GM19455 (cell line): ENCODE measurements around the gene DCLK3.

Experiments
- ATAC-seq: cut with Tn5 transposase; IDR thresholded peaks from one replicate; pipeline ENCODE4 v1.9.1; 2021; ENCODE audit not compliant: unreplicated experiment

The DCLK3 gene

GRCh38 chr3:36763850-36764703 is at the start of gene DCLK3:
Gene DCLK3, minus strand, starts transcription at chr3:36764553. Its CDS starts 290 bp downstream, at chr3:36764263.
- no peak for ATAC-seq

- no peak for ATAC-seq
Measured at GRCh38 chr3:36813305-36813704, 49.0 kb upstream of the DCLK3 start.

GRCh38 chr3:36812240-36812639 is 47.9 kb upstream of the DCLK3 start:
- no peak for ATAC-seq

GRCh38 chr3:36811768-36812167 is 47.4 kb upstream of the DCLK3 start:
- no peak for ATAC-seq

GRCh38 chr3:36804295-36805055 is 40.1 kb upstream of the DCLK3 start:
- no peak for ATAC-seq

GRCh38 chr3:36803091-36803791 is 38.9 kb upstream of the DCLK3 start:
- ATAC-seq, result no peak

GRCh38 chr3:36800533-36801116 is 36.3 kb upstream of the DCLK3 start:
- ATAC-seq, result no peak

- ATAC-seq, result no peak
Measured at GRCh38 chr3:36796881-36797280, 32.5 kb upstream of the DCLK3 start.

GRCh38 chr3:36796161-36796560 is 31.8 kb upstream of the DCLK3 start:
- no peak for ATAC-seq

- ATAC-seq, result no peak
Measured at GRCh38 chr3:36795622-36796021, 31.3 kb upstream of the DCLK3 start.

GRCh38 chr3:36792342-36792741 is 28.0 kb upstream of the DCLK3 start:
- no peak for ATAC-seq

- ATAC-seq, result no peak
Measured at GRCh38 chr3:36790765-36791164, 26.4 kb upstream of the DCLK3 start.

GRCh38 chr3:36786921-36787890 is 22.9 kb upstream of the DCLK3 start:
- ATAC-seq, result no peak

GRCh38 chr3:36784138-36784635 is 19.8 kb upstream of the DCLK3 start:
- no peak for ATAC-seq

GRCh38 chr3:36777424-36778218 is 13.3 kb upstream of the DCLK3 start:
- ATAC-seq, result peak; percentile 42

- ATAC-seq, result no peak
Measured at GRCh38 chr3:36776436-36776835, 12.1 kb upstream of the DCLK3 start.

GRCh38 chr3:36774052-36774451 is 9.7 kb upstream of the DCLK3 start:
- no peak for ATAC-seq

- ATAC-seq, result no peak
Measured at GRCh38 chr3:36771931-36772330, 7.6 kb upstream of the DCLK3 start.

GRCh38 chr3:36769926-36770325 is 5.6 kb upstream of the DCLK3 start:
- ATAC-seq, result no peak
